HG03025 (cell line): Measurements from ENCODE around the gene SCLY.
"Not testable (repeated sequence)": the region's sequence is repeated elsewhere in the genome, so short reads cannot be mapped to it uniquely, and the experiment has no call there.

Experiments used
- ATAC-seq: cut with Tn5 transposase; IDR thresholded peaks from one replicate; pipeline ENCODE4 v1.9.1; 2021; ENCODE audit warnings: mild to moderate bottlenecking, moderate library complexity; ENCODE audit not compliant: unreplicated experiment, low FRiP score

The SCLY gene

GRCh38 chr2:238106698-238107524 lies 46.1 kb downstream of the SCLY start:
- peak; percentile 13 for ATAC-seq

GRCh38 chr2:238107525-238108422 lies 47.0 kb downstream of the SCLY start:
- ATAC-seq: peak; percentile 74

DNA sequence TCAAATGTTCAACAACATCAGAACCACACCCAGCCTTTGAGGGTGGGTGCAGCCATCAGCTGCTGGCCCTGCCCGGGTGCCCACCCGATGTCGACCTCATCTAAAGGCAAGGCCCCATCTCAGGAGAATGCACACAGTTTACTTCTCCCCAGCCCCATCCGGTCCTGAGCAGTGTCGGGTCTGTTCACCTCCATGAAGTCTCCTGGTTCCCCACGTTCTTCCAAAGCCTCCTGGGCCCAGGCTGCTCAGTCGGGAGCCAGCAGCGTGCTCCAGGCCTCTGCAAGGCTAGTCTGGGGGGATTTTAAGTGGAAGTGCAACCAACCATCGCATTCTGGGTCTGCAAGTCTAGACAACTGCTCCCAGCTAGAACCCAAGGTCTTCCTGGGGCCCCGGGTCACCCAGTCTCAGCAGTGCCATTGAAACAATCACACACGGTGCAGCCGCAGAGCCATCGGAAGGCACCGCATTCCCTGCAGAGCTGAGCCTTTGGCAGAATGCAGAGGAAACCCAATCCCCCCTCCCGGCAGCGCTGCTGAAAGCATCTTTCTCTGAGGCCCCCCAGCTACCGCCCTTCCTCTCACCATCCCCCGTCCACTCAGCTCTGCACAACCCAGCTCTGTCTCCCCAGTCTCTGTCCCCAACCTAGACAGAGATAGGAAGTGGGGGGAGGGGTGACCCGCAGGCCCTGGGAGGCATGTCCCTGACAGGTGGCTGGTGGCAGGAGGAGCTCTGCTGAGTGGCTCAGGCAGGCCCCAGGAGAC lies 47.8 kb downstream of the SCLY start:
- ATAC-seq: no peak

DNA sequence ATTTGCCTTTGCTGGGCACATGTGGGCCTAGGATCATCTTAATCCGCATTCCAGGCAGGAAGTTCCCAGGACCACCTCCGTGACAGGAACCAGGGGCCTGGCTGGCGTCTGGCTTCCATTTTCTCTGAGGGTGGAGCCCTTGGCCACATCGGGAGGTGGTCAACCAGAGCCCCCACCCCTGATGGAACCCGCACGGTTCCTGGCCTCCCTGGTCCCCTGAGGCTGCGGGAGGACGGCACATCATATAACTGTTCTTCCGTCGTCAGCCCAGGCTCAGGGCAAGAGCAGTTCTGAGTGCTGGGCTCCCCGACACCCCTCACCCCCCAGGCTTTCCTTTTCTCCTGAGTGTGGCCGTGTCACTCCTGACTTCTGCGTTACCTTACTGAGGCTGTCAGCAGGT lies 52.8 kb downstream of the SCLY start:
- no peak for ATAC-seq

- no peak for ATAC-seq
Measured at GRCh38 chr2:238114331-238114841, 53.6 kb downstream of the SCLY start.

GRCh38 chr2:238114851-238115660 lies 54.3 kb downstream of the SCLY start:
- no peak for ATAC-seq

DNA sequence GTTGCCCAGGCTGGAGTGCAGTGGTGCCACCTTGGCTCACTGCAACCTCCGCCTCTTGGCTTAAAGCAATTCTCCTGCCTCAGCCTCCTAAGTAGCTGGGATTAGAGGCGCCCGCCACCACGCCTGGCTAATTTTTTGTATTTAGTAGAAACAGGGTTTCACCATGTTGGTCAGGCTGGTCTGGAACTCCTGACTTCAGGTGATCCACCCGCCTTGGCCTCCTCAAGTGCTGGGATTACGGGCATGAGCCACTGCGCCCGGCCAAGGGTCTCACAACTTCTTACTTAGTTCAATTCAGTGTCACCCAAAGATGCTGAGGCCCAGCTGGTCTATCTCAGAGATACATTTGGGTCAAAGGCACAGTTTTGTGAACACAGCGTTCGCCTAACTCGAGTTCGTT lies 54.9 kb downstream of the SCLY start:
- not testable (repeated sequence) for ATAC-seq

GRCh38 chr2:238116298-238117198 lies 55.7 kb downstream of the SCLY start:
- no peak for ATAC-seq

- ATAC-seq: no peak
Measured at GRCh38 chr2:238117199-238118154, 56.7 kb downstream of the SCLY start.

DNA sequence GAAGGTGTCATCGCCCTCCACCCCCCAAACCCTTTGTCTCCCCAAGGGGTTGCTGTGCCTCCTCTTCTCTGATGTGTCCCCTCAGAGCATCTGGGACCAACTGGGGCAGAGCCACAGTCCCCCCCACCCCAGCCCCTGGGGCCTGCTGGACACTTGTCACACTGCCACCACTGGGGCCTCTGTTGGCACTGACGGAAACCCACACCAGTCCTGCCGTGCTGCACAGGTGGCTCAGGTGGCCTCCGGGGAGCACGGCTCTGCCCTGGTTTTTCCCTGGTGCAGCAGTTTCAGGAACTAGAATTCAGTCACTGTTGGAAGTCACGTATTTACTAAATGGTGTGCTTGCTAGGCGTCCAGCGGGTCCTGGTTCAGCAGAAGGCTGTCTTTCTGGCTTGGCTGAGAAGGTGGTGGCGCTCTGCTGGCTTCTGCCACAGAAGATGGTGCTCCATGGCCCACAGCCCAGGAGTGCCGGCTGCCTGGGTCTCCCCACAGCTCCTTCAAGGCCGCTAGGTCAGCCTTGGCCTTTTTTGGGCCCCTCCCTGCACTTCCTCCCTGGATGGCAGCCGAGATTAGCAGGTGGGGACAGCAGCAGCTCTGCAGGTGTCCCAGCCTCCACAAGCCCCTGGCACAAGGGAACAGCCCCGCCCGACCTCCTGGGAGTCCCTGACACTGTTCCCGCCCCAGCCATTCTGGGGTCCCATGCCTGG lies 59.1 kb downstream of the SCLY start:
- no peak for ATAC-seq

- no peak for ATAC-seq
Measured at GRCh38 chr2:238120463-238121298, 59.9 kb downstream of the SCLY start.

- no peak for ATAC-seq
Measured at GRCh38 chr2:238121511-238122286, 60.9 kb downstream of the SCLY start.

- ATAC-seq: no peak
Measured at GRCh38 chr2:238122287-238123217, 61.8 kb downstream of the SCLY start.

DNA sequence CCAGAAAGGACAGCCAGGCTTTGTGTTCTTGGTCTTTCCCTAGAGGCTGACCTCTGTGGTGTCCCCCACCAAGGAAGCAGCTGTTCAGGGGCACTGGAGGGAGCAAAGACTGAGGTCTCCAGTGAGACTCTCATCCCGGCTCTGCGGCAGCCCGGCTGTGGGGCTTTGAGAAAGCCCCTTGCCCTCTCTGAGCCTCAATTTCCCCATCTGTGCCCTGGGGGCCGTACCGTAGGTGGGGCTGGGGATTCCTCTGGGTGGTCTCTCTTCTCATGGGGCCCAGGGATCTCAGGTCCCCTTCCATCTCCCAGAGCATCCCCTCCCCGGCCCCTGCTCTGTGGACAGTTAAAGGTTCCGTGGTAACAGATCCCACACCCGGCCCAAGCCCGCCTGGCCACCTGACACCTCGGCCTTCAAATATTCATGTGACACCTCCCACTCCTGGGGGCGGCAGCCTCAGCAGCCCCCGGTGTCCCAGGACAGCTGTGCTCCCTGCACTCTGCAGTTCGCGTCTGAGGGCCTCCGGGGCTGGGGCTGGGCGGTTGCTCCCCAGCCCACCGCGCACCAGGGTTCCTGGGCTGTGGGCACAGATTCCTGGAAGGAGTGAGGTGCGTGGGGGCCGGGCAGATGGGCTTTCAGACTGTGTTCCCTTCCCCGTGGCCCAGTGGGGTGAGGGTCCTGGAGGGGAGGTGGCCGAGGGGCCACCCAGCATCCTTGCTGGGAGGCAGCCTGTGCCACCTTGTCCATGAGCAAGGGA lies 62.6 kb downstream of the SCLY start:
- no peak for ATAC-seq
